Measurements from ENCODE around the gene TMBIM1.
"Not testable (repeated sequence)": the region's sequence is repeated elsewhere in the genome, so short reads cannot be mapped to it uniquely, and the experiment has no call there.

The TMBIM1 gene

DNA sequence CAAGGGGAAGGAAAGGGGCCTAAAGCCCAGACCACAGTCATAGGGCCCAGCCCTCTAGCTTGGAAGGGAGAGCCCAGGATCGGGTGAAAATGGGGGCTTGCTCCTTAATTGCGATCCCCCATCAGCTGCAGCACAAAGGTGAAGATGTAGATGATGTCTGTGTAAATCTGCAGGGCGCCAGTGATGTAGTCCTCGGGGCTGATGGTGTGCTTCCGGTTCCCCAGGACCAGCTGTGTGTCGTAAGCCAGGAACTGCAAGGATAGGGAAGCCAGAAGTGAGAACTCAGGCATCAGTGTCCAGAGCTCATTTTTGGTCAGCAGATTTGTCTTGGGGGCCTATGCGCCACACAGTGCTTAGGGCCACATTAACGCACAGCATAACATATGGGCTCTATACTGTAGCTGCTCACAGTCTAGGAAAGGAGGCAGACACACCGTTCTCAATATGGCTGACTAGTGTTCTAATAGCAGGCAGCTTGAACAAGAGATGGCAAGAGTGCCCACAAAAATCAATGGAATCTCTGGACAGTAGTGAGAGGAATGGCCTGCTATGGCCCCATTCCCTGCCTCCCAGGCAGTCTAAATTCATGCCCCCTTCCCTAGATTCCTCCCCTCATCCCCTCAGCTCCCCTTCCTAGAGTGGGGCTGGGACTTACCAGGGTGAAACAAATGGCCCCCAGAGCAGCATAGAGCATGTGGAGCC lies 16.8 kb downstream of the TMBIM1 start:
- H3K4me3 ChIP-seq (ENCODE audit: low read length in 2 of 2) = no peak overlapping the region
- peaks cover 5 to 7% of the 10 kb centered on the region in 2 donors for H3K4me1 ChIP-seq (ENCODE audit: control insufficient read depth in 2 of 2, insufficient read depth in 1 of 2, low read depth in 1 of 2, low read length in 2 of 2)
- peaks cover 31 to 39% of the 10 kb centered on the region in 2 donors for H3K36me3 ChIP-seq (replicated peaks in 1 of 2; ENCODE audit: control insufficient read depth in 2 of 2, insufficient read depth in 2 of 2, low read length in 2 of 2)
- no peaks in the 10 kb centered on the region for H3K9me3 ChIP-seq (replicated peaks in 1 of 2; ENCODE audit: control insufficient read depth in 2 of 2, insufficient read depth in 1 of 2, low read depth in 1 of 2, low read length in 2 of 2)
- no peak overlapping the region for H4K8ac ChIP-seq (ENCODE audit: low read depth, low read length)
- H3K4me2 ChIP-seq (ENCODE audit: insufficient read depth, low read length, poor library complexity, severe bottlenecking) = no peak overlapping the region
- no peak overlapping the region for H2BK5ac ChIP-seq (ENCODE audit: low read length)
- no peak overlapping the region for H2AK5ac ChIP-seq (ENCODE audit: low read depth, low read length)
- no peak overlapping the region for H2AFZ ChIP-seq (ENCODE audit: low read length)
- no peak overlapping the region for H2BK12ac ChIP-seq (ENCODE audit: low read length)
- H2BK120ac ChIP-seq (ENCODE audit: low read depth, low read length) = no peak overlapping the region
- H2BK15ac ChIP-seq (ENCODE audit: low read length) = no peak overlapping the region
- WGBS, 2 donors (ENCODE audit: extremely low coverage in 2 of 2, insufficient read length in 2 of 2, insufficient replicate concordance in 1 of 2) = no CpG with 5 or more reads among the region's 9 CpGs
- no peaks in the 10 kb centered on the region for H3K27me3 ChIP-seq (ENCODE audit: control insufficient read depth in 3 of 3, insufficient read depth in 3 of 3, low read depth in 1 of 3, low read length in 3 of 3)
- H3K27ac ChIP-seq (replicated peaks; ENCODE audit: low read length) = no peak overlapping the region
- H3K14ac ChIP-seq (ENCODE audit: low read length) = no peak overlapping the region
- H4K91ac ChIP-seq (ENCODE audit: low read depth, low read length, poor library complexity) = peak overlapping the region; percentile 35
- DNase-seq (ENCODE audit: low spot score) = no peak
- peak overlapping the region; percentile 10 for H3K9ac ChIP-seq (ENCODE audit: low read depth, low read length, poor library complexity)
- peaks cover 1% of the 10 kb centered on the region for H3K79me1 ChIP-seq (ENCODE audit: low read depth, low read length)
- H3K4ac ChIP-seq (ENCODE audit: low read length) = no peak overlapping the region
- H3K23ac ChIP-seq (ENCODE audit: low read depth, low read length, poor library complexity) = no peak overlapping the region
- no peak overlapping the region for H3K18ac ChIP-seq (ENCODE audit: low read length)

GRCh38 chr2:218274586-218274985 lies 17.7 kb downstream of the TMBIM1 start:
- Histone ChIP-seq H3K4me1 (ENCODE audit: control insufficient read depth in 2 of 2, insufficient read depth in 1 of 2, low read depth in 1 of 2, low read length in 2 of 2) (peaks cover 5 to 7% of the 10 kb centered on the region in 2 donors), H3K9ac (ENCODE audit: low read depth, low read length, poor library complexity) (no peak overlapping the region)

GRCh38 chr2:218273908-218274249 lies 18.4 kb downstream of the TMBIM1 start:
- no peak for DNase-seq (ENCODE audit: low spot score)
- Histone ChIP-seq H3K4me3 (ENCODE audit: low read length in 2 of 2) (no peak overlapping the region), H2BK12ac (ENCODE audit: low read length) (no peak overlapping the region), H2BK5ac (ENCODE audit: low read length) (no peak overlapping the region), H3K23ac (ENCODE audit: low read depth, low read length, poor library complexity) (no peak overlapping the region), H3K18ac (ENCODE audit: low read length) (no peak overlapping the region), H3K27ac (replicated peaks; ENCODE audit: low read length) (no peak overlapping the region), H3K14ac (ENCODE audit: low read length) (no peak overlapping the region), H2AFZ (ENCODE audit: low read length) (no peak overlapping the region), H3K4me2 (ENCODE audit: insufficient read depth, low read length, poor library complexity, severe bottlenecking) (no peak overlapping the region), H4K91ac (ENCODE audit: low read depth, low read length, poor library complexity) (no peak overlapping the region), H2BK120ac (ENCODE audit: low read depth, low read length) (no peak overlapping the region), H3K4ac (ENCODE audit: low read length) (no peak overlapping the region), H3K27me3 (ENCODE audit: control insufficient read depth in 3 of 3, insufficient read depth in 3 of 3, low read depth in 1 of 3, low read length in 3 of 3) (no peaks in the 10 kb centered on the region), H3K36me3 (replicated peaks in 1 of 2; ENCODE audit: control insufficient read depth in 2 of 2, insufficient read depth in 2 of 2, low read length in 2 of 2) (peaks cover 30 to 39% of the 10 kb centered on the region in 2 donors), H3K4me1 (ENCODE audit: control insufficient read depth in 2 of 2, insufficient read depth in 1 of 2, low read depth in 1 of 2, low read length in 2 of 2) (peaks cover 8 to 10% of the 10 kb centered on the region in 2 donors), H2AK5ac (ENCODE audit: low read depth, low read length) (no peak overlapping the region), H3K79me1 (ENCODE audit: low read depth, low read length) (peaks cover 8% of the 10 kb centered on the region), H3K9me3 (replicated peaks in 1 of 2; ENCODE audit: control insufficient read depth in 2 of 2, insufficient read depth in 1 of 2, low read depth in 1 of 2, low read length in 2 of 2) (no peaks in the 10 kb centered on the region), H2BK15ac (ENCODE audit: low read length) (no peak overlapping the region), H4K8ac (ENCODE audit: low read depth, low read length) (no peak overlapping the region), H3K9ac (ENCODE audit: low read depth, low read length, poor library complexity) (no peak overlapping the region)
- no CpG with 5 or more reads among the region's 2 CpGs for WGBS, 2 donors (ENCODE audit: extremely low coverage in 2 of 2, insufficient read length in 2 of 2, insufficient replicate concordance in 1 of 2)

More at GRCh38 chr2:218274586-218274985, 17.7 kb downstream of the TMBIM1 start:
- WGBS, 2 donors (ENCODE audit: extremely low coverage in 2 of 2, insufficient read length in 2 of 2, insufficient replicate concordance in 1 of 2) = no CpG with 5 or more reads among the region's 4 CpGs
- Histone ChIP-seq H2BK5ac (ENCODE audit: low read length) (no peak overlapping the region), H2AFZ (ENCODE audit: low read length) (no peak overlapping the region), H2BK120ac (ENCODE audit: low read depth, low read length) (no peak overlapping the region), H3K4ac (ENCODE audit: low read length) (no peak overlapping the region), H3K18ac (ENCODE audit: low read length) (peak overlapping the region; percentile 35), H3K79me1 (ENCODE audit: low read depth, low read length) (peaks cover 3% of the 10 kb centered on the region), H2BK12ac (ENCODE audit: low read length) (no peak overlapping the region), H3K27ac (replicated peaks; ENCODE audit: low read length) (no peak overlapping the region), H4K8ac (ENCODE audit: low read depth, low read length) (no peak overlapping the region), H3K4me3 (ENCODE audit: low read length in 2 of 2) (no peak overlapping the region), H3K4me2 (ENCODE audit: insufficient read depth, low read length, poor library complexity, severe bottlenecking) (no peak overlapping the region), H2BK15ac (ENCODE audit: low read length) (no peak overlapping the region), H2AK5ac (ENCODE audit: low read depth, low read length) (no peak overlapping the region), H4K91ac (ENCODE audit: low read depth, low read length, poor library complexity) (no peak overlapping the region), H3K27me3 (ENCODE audit: control insufficient read depth in 3 of 3, insufficient read depth in 3 of 3, low read depth in 1 of 3, low read length in 3 of 3) (no peaks in the 10 kb centered on the region), H3K9me3 (replicated peaks in 1 of 2; ENCODE audit: control insufficient read depth in 2 of 2, insufficient read depth in 1 of 2, low read depth in 1 of 2, low read length in 2 of 2) (no peaks in the 10 kb centered on the region), H3K14ac (ENCODE audit: low read length) (no peak overlapping the region), H3K36me3 (replicated peaks in 1 of 2; ENCODE audit: control insufficient read depth in 2 of 2, insufficient read depth in 2 of 2, low read length in 2 of 2) (peaks cover 31 to 39% of the 10 kb centered on the region in 2 donors), H3K23ac (ENCODE audit: low read depth, low read length, poor library complexity) (no peak overlapping the region)
- no peak for DNase-seq (ENCODE audit: low spot score)

DNA sequence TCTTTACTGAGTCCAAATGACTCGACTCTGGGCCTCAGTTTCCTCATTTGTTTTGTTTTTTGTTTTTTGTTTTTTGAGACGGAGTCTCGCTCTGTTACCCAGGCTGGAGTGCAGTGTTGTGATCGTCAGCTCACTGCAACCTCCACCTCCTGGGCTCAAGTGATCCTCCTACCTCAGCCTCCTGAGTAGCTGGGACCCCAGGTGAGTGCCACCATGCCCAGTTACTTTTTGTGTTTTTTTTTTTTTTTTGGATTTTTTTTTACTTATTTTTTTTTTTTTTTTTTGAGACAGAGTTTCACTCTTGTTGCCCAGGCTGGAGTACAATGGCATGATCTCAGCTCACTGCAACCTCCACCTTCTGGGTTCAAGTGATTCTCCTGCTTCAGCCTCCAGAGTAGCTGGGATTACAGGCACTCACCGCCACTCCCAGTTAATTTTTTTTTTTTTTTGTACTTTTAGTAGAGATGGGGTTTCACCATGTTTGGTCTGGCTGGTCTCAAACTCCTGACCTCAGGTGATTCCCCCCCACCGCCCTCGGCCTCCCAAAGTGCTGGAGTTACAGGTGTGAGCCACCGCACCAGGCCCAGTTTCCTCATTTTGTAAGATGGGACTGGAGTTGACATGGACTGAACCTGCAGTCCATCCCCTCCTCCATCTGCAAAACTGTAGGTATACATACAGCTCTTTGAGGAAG lies 18.9 kb downstream of the TMBIM1 start:
- not testable (repeated sequence) for H3K27ac ChIP-seq (replicated peaks; ENCODE audit: low read length); H3K79me1 ChIP-seq (ENCODE audit: low read depth, low read length); H3K9me3 ChIP-seq (replicated peaks in 1 of 2; ENCODE audit: control insufficient read depth in 2 of 2, insufficient read depth in 1 of 2, low read depth in 1 of 2, low read length in 2 of 2); H3K14ac ChIP-seq (ENCODE audit: low read length); H4K91ac ChIP-seq (ENCODE audit: low read depth, low read length, poor library complexity); H2BK120ac ChIP-seq (ENCODE audit: low read depth, low read length); H3K23ac ChIP-seq (ENCODE audit: low read depth, low read length, poor library complexity); H2BK15ac ChIP-seq (ENCODE audit: low read length); H3K4ac ChIP-seq (ENCODE audit: low read length); DNase-seq (ENCODE audit: low spot score); H3K4me3 ChIP-seq (ENCODE audit: low read length in 2 of 2); H2AK5ac ChIP-seq (ENCODE audit: low read depth, low read length); H4K8ac ChIP-seq (ENCODE audit: low read depth, low read length); H3K27me3 ChIP-seq (ENCODE audit: control insufficient read depth in 3 of 3, insufficient read depth in 3 of 3, low read depth in 1 of 3, low read length in 3 of 3); H3K4me1 ChIP-seq (ENCODE audit: control insufficient read depth in 2 of 2, insufficient read depth in 1 of 2, low read depth in 1 of 2, low read length in 2 of 2); H2AFZ ChIP-seq (ENCODE audit: low read length); H3K18ac ChIP-seq (ENCODE audit: low read length); H2BK12ac ChIP-seq (ENCODE audit: low read length); H3K9ac ChIP-seq (ENCODE audit: low read depth, low read length, poor library complexity); H3K4me2 ChIP-seq (ENCODE audit: insufficient read depth, low read length, poor library complexity, severe bottlenecking); H2BK5ac ChIP-seq (ENCODE audit: low read length)
- H3K36me3 ChIP-seq (replicated peaks in 1 of 2; ENCODE audit: control insufficient read depth in 2 of 2, insufficient read depth in 2 of 2, low read length in 2 of 2) = peaks cover 29 to 39% of the 10 kb centered on the region in 2 donors
- no CpG with 5 or more reads among the region's 8 CpGs for WGBS, 2 donors (ENCODE audit: extremely low coverage in 2 of 2, insufficient read length in 2 of 2, insufficient replicate concordance in 1 of 2)
